ENCODE results near the gene EIF1.
"Not testable (repeated sequence)": the region's sequence is repeated elsewhere in the genome, so short reads cannot be mapped to it uniquely, and the experiment has no call there.

Gene EIF1

GRCh38 chr17:41655611-41656111 is 33.0 kb upstream of the EIF1 start:
- DNase-seq (ENCODE audit: low spot score) = no peak

- no peak for DNase-seq (ENCODE audit: low spot score)
Observed at GRCh38 chr17:41656249-41657023, 32.2 kb upstream of the EIF1 start.

GRCh38 chr17:41657176-41657754 is 31.4 kb upstream of the EIF1 start:
- DNase-seq (ENCODE audit: low spot score) = no peak

- no peak for DNase-seq (ENCODE audit: low spot score)
Observed at GRCh38 chr17:41657936-41658335, 30.7 kb upstream of the EIF1 start.

GRCh38 chr17:41658846-41659245 is 29.8 kb upstream of the EIF1 start:
- no peak for DNase-seq (ENCODE audit: low spot score)

- DNase-seq (ENCODE audit: low spot score) = no peak
Observed at GRCh38 chr17:41659427-41660212, 29.1 kb upstream of the EIF1 start.

GRCh38 chr17:41660221-41660711 is 28.4 kb upstream of the EIF1 start:
- no peak for DNase-seq (ENCODE audit: low spot score)

GRCh38 chr17:41663451-41664171 is 25.1 kb upstream of the EIF1 start:
- DNase-seq (ENCODE audit: low spot score) = no peak

GRCh38 chr17:41664172-41664457 is 24.6 kb upstream of the EIF1 start:
- no peak for DNase-seq (ENCODE audit: low spot score)

- no peak for DNase-seq (ENCODE audit: low spot score)
Observed at GRCh38 chr17:41664587-41665565, 23.8 kb upstream of the EIF1 start.

- peak; percentile 86 for DNase-seq (ENCODE audit: low spot score)
Observed at GRCh38 chr17:41665566-41666236, 23.0 kb upstream of the EIF1 start.

GRCh38 chr17:41666237-41666641 is 22.4 kb upstream of the EIF1 start:
- DNase-seq (ENCODE audit: low spot score) = peak; percentile 49

- DNase-seq (ENCODE audit: low spot score) = peak; percentile 76
Observed at GRCh38 chr17:41666708-41667279, 21.9 kb upstream of the EIF1 start.

GRCh38 chr17:41667280-41668041 is 21.2 kb upstream of the EIF1 start:
- no peak for DNase-seq (ENCODE audit: low spot score)

- DNase-seq (ENCODE audit: low spot score) = no peak
Observed at GRCh38 chr17:41672153-41672552, 16.5 kb upstream of the EIF1 start.

GRCh38 chr17:41675157-41676057 is 13.3 kb upstream of the EIF1 start:
- DNase-seq (ENCODE audit: low spot score) = not testable (repeated sequence)

GRCh38 chr17:41676058-41676419 is 12.6 kb upstream of the EIF1 start:
- DNase-seq (ENCODE audit: low spot score) = no peak

GRCh38 chr17:41678411-41678906 is 10.2 kb upstream of the EIF1 start:
- DNase-seq (ENCODE audit: low spot score) = no peak
